Neuronal stem cell (in vitro differentiated cells): Measurements from ENCODE around the gene B4GALNT3.

Source experiments
- DNase-seq: peaks from one replicate; pipeline ENCODE4 v3.0.0-alpha.2; 2013; ENCODE audit warnings: low spot score
- H2AFZ ChIP-seq: one replicate; pipeline ENCODE4 v1.6.1; 2013; ENCODE audit warnings: mild to moderate bottlenecking, low read length, inconsistent platforms
- H2AK5ac ChIP-seq: 2 replicates; pipeline ENCODE4 v1.6.1; 2013; ENCODE audit warnings: low read depth, mild to moderate bottlenecking, inconsistent platforms, low read length, moderate library complexity, mixed read lengths
- H2BK120ac ChIP-seq: 2 replicates; pipeline ENCODE4 v1.6.1; 2013; ENCODE audit warnings: low read depth, mild to moderate bottlenecking, inconsistent platforms, low read length, moderate library complexity, mixed read lengths
- H2BK12ac ChIP-seq: one replicate; pipeline ENCODE4 v1.6.1; 2013; ENCODE audit warnings: low read length, inconsistent platforms
- H2BK15ac ChIP-seq: 2 replicates; pipeline ENCODE4 v1.6.1; 2013; ENCODE audit warnings: mild to moderate bottlenecking, low read length, inconsistent platforms, mixed read lengths
- H2BK5ac ChIP-seq: one replicate; pipeline ENCODE4 v1.6.1; 2013; ENCODE audit warnings: inconsistent platforms, mild to moderate bottlenecking, low read length, moderate library complexity
- H3K14ac ChIP-seq: one replicate; pipeline ENCODE4 v1.6.1; 2013; ENCODE audit warnings: low read length, inconsistent platforms
- H3K18ac ChIP-seq: 2 replicates; pipeline ENCODE4 v1.6.1; 2013; ENCODE audit warnings: low read length, inconsistent platforms
- H3K23ac ChIP-seq: 2 replicates; pipeline ENCODE4 v1.6.1; 2013; ENCODE audit warnings: low read depth, mild to moderate bottlenecking, mixed read lengths, low read length, inconsistent platforms; ENCODE audit not compliant: poor library complexity
- H3K27ac ChIP-seq: replicated peaks from 3 replicates; pipeline ENCODE4 v1.5.1; 2013; ENCODE audit warnings: low read length, inconsistent platforms
- H3K27me3 ChIP-seq, 3 experiments: 2 replicates each; pipeline ENCODE4 v1.6.1; 2013; ENCODE audit warnings: low read length in 3 of 3, mild to moderate bottlenecking in 2 of 3, inconsistent platforms in 1 of 3, low read depth in 1 of 3, mixed read lengths in 1 of 3, moderate library complexity in 1 of 3; ENCODE audit not compliant: control insufficient read depth in 3 of 3, insufficient read depth in 3 of 3
- H3K36me3 ChIP-seq, 2 donors: replicated peaks in 1 of 2; 2 replicates each; pipeline ENCODE4 v1.6.1; 2013; ENCODE audit warnings: low read length in 2 of 2; ENCODE audit not compliant: control insufficient read depth in 2 of 2, insufficient read depth in 2 of 2
- H3K4ac ChIP-seq: 2 replicates; pipeline ENCODE4 v1.6.1; 2013; ENCODE audit warnings: inconsistent platforms, mild to moderate bottlenecking, low read length, moderate library complexity
- H3K4me1 ChIP-seq, 2 donors: 1 replicate in 1 of 2; 2 replicates in 1 of 2; pipeline ENCODE4 v1.6.1; 2013; ENCODE audit warnings: low read length in 2 of 2, low read depth in 1 of 2; ENCODE audit not compliant: control insufficient read depth in 2 of 2, insufficient read depth in 1 of 2
- H3K4me2 ChIP-seq: one replicate; pipeline ENCODE4 v1.6.1; 2013; ENCODE audit warnings: mild to moderate bottlenecking, low read length, inconsistent platforms; ENCODE audit not compliant: insufficient read depth, poor library complexity, severe bottlenecking
- H3K4me3 ChIP-seq, 2 donors: 2 replicates each; pipeline ENCODE4 v1.5.1; 2013; ENCODE audit warnings: low read length in 2 of 2, mild to moderate bottlenecking in 2 of 2, inconsistent platforms in 1 of 2, moderate library complexity in 1 of 2
- H3K79me1 ChIP-seq: one replicate; pipeline ENCODE4 v1.6.1; 2013; ENCODE audit warnings: low read depth, mild to moderate bottlenecking, inconsistent platforms, low read length, moderate library complexity
- H3K9ac ChIP-seq: one replicate; pipeline ENCODE4 v1.6.1; 2013; ENCODE audit warnings: mild to moderate bottlenecking, low read depth, low read length, inconsistent platforms; ENCODE audit not compliant: poor library complexity
- H3K9me3 ChIP-seq, 2 donors: replicated peaks in 1 of 2; 2 replicates each; pipeline versions ENCODE3 to v1.6.1; 2013; ENCODE audit warnings: low read length in 2 of 2, mild to moderate bottlenecking in 2 of 2, inconsistent platforms in 1 of 2, low read depth in 1 of 2, mixed read lengths in 1 of 2, moderate library complexity in 1 of 2; ENCODE audit not compliant: control insufficient read depth in 2 of 2, insufficient read depth in 1 of 2
- H4K8ac ChIP-seq: one replicate; pipeline ENCODE4 v1.6.1; 2013; ENCODE audit warnings: low read depth, mild to moderate bottlenecking, inconsistent platforms, low read length, moderate library complexity
- H4K91ac ChIP-seq: one replicate; pipeline ENCODE4 v1.6.1; 2013; ENCODE audit warnings: low read length, low read depth, mild to moderate bottlenecking, inconsistent platforms; ENCODE audit not compliant: poor library complexity
- WGBS, 2 donors: extraction: QIAGEN DNeasy Blood & Tissue Kit; methylation state at CpG; one replicate each; pipeline ENCODE4 v1.1.7; 2013; ENCODE audit warnings: missing lambda C conversion rate in 2 of 2, mixed read lengths in 1 of 2; ENCODE audit not compliant: insufficient read length in 2 of 2, insufficient replicate concordance in 1 of 2; ENCODE audit errors: extremely low coverage in 2 of 2; 5-methylcytosine and 5-hydroxymethylcytosine counted together

The B4GALNT3 gene

GRCh38 chr12:541676-542324, 82.1 kb downstream of the B4GALNT3 start:
- H3K27me3 ChIP-seq: peaks cover 0 to 3% (median 0%) of the 10 kb centered on the region in 3 experiments
- H3K79me1 ChIP-seq: no peaks in the 10 kb centered on the region
- no peak for DNase-seq
- no peak overlapping the region for H3K4ac ChIP-seq
- H3K4me2 ChIP-seq: peak overlapping the region; percentile 26
- H3K4me3 ChIP-seq: no peak overlapping the region
- H2BK5ac ChIP-seq: peak overlapping the region; percentile 45
- peak overlapping the region; percentile 58 for H3K27ac ChIP-seq
- no peaks in the 10 kb centered on the region for H3K9me3 ChIP-seq
- peak overlapping the region; percentile 52 for H4K8ac ChIP-seq
- H2BK15ac ChIP-seq: peak overlapping the region; percentile 53
- H3K23ac ChIP-seq: peak overlapping the region; percentile 2
- H3K14ac ChIP-seq: no peak overlapping the region
- peak overlapping the region; percentile 96 for H2BK12ac ChIP-seq
- H3K4me1 ChIP-seq: peaks cover 21 to 27% of the 10 kb centered on the region in 2 donors
- H2AFZ ChIP-seq: peak overlapping the region; percentile 80
- no peak overlapping the region for H2BK120ac ChIP-seq
- H4K91ac ChIP-seq: peak overlapping the region; percentile 25
- no peaks in the 10 kb centered on the region for H3K36me3 ChIP-seq
- H3K18ac ChIP-seq: peak overlapping the region; percentile 92
- H2AK5ac ChIP-seq: peak overlapping the region; percentile 95
- no CpG with 5 or more reads among the region's 9 CpGs for WGBS, 2 donors
- H3K9ac ChIP-seq: peak overlapping the region; percentile 61

GRCh38 chr12:542395-543113, 82.8 kb downstream of the B4GALNT3 start:
- no peak overlapping the region for H3K4me2 ChIP-seq
- peak overlapping the region; percentile 20 for H3K18ac ChIP-seq
- H2AK5ac ChIP-seq: peak overlapping the region; percentile 27
- peak overlapping the region; percentile 0 for H3K14ac ChIP-seq
- peak overlapping the region; percentile 38 for H3K9ac ChIP-seq
- no peak overlapping the region for H3K4me3 ChIP-seq
- no peaks in the 10 kb centered on the region for H3K9me3 ChIP-seq
- no peak overlapping the region for H2BK120ac ChIP-seq
- peak overlapping the region; percentile 96 for H2BK12ac ChIP-seq
- no peaks in the 10 kb centered on the region for H3K79me1 ChIP-seq
- H2BK5ac ChIP-seq: peak overlapping the region; percentile 45
- H4K91ac ChIP-seq: no peak overlapping the region
- H3K4me1 ChIP-seq: peaks cover 21 to 23% of the 10 kb centered on the region in 2 donors
- DNase-seq: peak; percentile 66
- H2BK15ac ChIP-seq: peak overlapping the region; percentile 34
- no peaks in the 10 kb centered on the region for H3K36me3 ChIP-seq
- H3K27ac ChIP-seq: peak overlapping the region; percentile 58
- H3K27me3 ChIP-seq: peaks cover 0 to 3% (median 0%) of the 10 kb centered on the region in 3 experiments
- H3K4ac ChIP-seq: no peak overlapping the region
- H2AFZ ChIP-seq: peak overlapping the region; percentile 80
- no peak overlapping the region for H3K23ac ChIP-seq
- no peak overlapping the region for H4K8ac ChIP-seq
- no CpG with 5 or more reads among the region's 8 CpGs for WGBS, 2 donors

GRCh38 chr12:543114-543451, 83.3 kb downstream of the B4GALNT3 start:
- no peak overlapping the region for H2AK5ac ChIP-seq
- WGBS, 2 donors: no CpG with 5 or more reads among the region's 9 CpGs
- H2BK5ac ChIP-seq: no peak overlapping the region
- H2BK12ac ChIP-seq: no peak overlapping the region
- H3K4ac ChIP-seq: no peak overlapping the region
- DNase-seq: no peak
- H3K18ac ChIP-seq: peak overlapping the region; percentile 20
- H4K91ac ChIP-seq: no peak overlapping the region
- no peak overlapping the region for H3K23ac ChIP-seq
- no peak overlapping the region for H2BK120ac ChIP-seq
- H3K4me1 ChIP-seq: peaks cover 21 to 23% of the 10 kb centered on the region in 2 donors
- H3K27me3 ChIP-seq: peaks cover 0 to 3% (median 0%) of the 10 kb centered on the region in 3 experiments
- peaks cover 0 to under 1% of the 10 kb centered on the region in 2 donors for H3K36me3 ChIP-seq
- H3K27ac ChIP-seq: no peak overlapping the region
- no peak overlapping the region for H3K4me3 ChIP-seq
- no peaks in the 10 kb centered on the region for H3K9me3 ChIP-seq
- H4K8ac ChIP-seq: no peak overlapping the region
- H3K14ac ChIP-seq: no peak overlapping the region
- no peak overlapping the region for H3K4me2 ChIP-seq
- H3K9ac ChIP-seq: peak overlapping the region; percentile 38
- peak overlapping the region; percentile 80 for H2AFZ ChIP-seq
- no peaks in the 10 kb centered on the region for H3K79me1 ChIP-seq
- H2BK15ac ChIP-seq: no peak overlapping the region

- no peak overlapping the region for H3K4me3 ChIP-seq
- H3K14ac ChIP-seq: no peak overlapping the region
- no peak overlapping the region for H2BK5ac ChIP-seq
- no peak overlapping the region for H2AK5ac ChIP-seq
- no peak overlapping the region for H3K4me2 ChIP-seq
- H2BK12ac ChIP-seq: no peak overlapping the region
- peaks cover 0 to 3% (median 0%) of the 10 kb centered on the region in 3 experiments for H3K27me3 ChIP-seq
- no CpG with 5 or more reads among the region's 8 CpGs for WGBS, 2 donors
- H2BK15ac ChIP-seq: no peak overlapping the region
- no peak overlapping the region for H3K27ac ChIP-seq
- H2BK120ac ChIP-seq: no peak overlapping the region
- no peak overlapping the region for H4K8ac ChIP-seq
- no peak overlapping the region for H2AFZ ChIP-seq
- H3K9me3 ChIP-seq: no peaks in the 10 kb centered on the region
- DNase-seq: no peak
- H3K36me3 ChIP-seq: peaks cover 0 to 4% of the 10 kb centered on the region in 2 donors
- H3K79me1 ChIP-seq: no peaks in the 10 kb centered on the region
- no peak overlapping the region for H3K23ac ChIP-seq
- H4K91ac ChIP-seq: no peak overlapping the region
- H3K9ac ChIP-seq: no peak overlapping the region
- H3K4ac ChIP-seq: no peak overlapping the region
- H3K18ac ChIP-seq: peak overlapping the region; percentile 3
- peaks cover 21 to 23% of the 10 kb centered on the region in 2 donors for H3K4me1 ChIP-seq
Observed at GRCh38 chr12:544142-544541, 84.4 kb downstream of the B4GALNT3 start.
